Activated T-helper 17 cell treated with anti-CD3 and anti-CD28 coated beads, Interleukin-2, amount 50 U/mL, for 72 hours (primary cell): Measurements from ENCODE around the gene APOBEC2. TPM values are rescaled to one million over a fixed set of nuclear protein-coding genes. Genes with fewer than 3 reads are reported as not detected.

ENCODE experiments used
- ATAC-seq: fragments of 150-1000 bp; cut with Tn5 transposase; replicated peaks from 2 replicates; pipeline ENCODE4 v1.10.0; 2021; ENCODE audit warnings: mild to moderate bottlenecking, moderate library complexity
- H3K27ac Mint-ChIP-seq: one replicate; pipeline ENCODE4 v1.8.0; 2022; ENCODE audit warnings: mixed read lengths
- H3K27me3 Mint-ChIP-seq: one replicate; pipeline ENCODE4 v1.8.0; 2022; ENCODE audit warnings: mixed read lengths
- H3K36me3 Mint-ChIP-seq: one replicate; pipeline ENCODE4 v1.8.0; 2022; ENCODE audit warnings: low read depth, mild to moderate bottlenecking, mixed read lengths
- H3K4me1 Mint-ChIP-seq: one replicate; pipeline ENCODE4 v1.8.0; 2022; ENCODE audit warnings: mixed read lengths
- H3K4me3 Mint-ChIP-seq: one replicate; pipeline ENCODE4 v1.8.0; 2022; ENCODE audit warnings: mild to moderate bottlenecking, mixed read lengths
- H3K9me3 Mint-ChIP-seq: one replicate; pipeline ENCODE4 v1.8.0; 2022; ENCODE audit warnings: mixed read lengths
- total RNA-seq, 2 donors: library from RNA; stranded (reverse); gene quantifications; one replicate each; pipeline ENCODE4 v1.2.3, GENCODE V29; 2022

The APOBEC2 gene
- total RNA-seq, 2 donors from 2014 or later = not detected

DNA sequence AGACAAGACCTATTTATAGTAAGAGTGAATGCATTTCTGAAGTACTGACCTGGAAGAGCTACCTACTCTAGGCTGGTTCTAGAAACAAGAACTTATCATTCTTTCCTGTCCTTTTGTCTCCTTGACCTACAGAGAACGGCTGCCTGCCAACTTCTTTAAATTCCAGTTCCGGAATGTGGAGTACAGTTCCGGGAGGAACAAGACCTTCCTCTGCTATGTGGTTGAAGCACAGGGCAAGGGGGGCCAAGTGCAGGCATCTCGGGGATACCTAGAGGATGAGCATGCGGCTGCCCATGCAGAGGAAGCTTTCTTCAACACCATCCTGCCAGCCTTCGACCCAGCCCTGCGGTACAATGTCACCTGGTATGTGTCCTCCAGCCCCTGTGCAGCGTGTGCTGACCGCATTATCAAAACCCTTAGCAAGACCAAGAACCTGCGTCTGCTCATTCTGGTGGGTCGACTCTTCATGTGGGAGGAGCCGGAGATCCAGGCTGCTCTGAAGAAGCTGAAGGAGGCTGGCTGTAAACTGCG is 8.3 kb downstream of the APOBEC2 start:
- H3K4me1 Mint-ChIP-seq = no peaks in the 10 kb centered on the region
- ATAC-seq = no peak
- H3K27me3 Mint-ChIP-seq = no peaks in the 10 kb centered on the region
- peaks cover 80% of the 10 kb centered on the region for H3K36me3 Mint-ChIP-seq
- no peaks in the 10 kb centered on the region for H3K9me3 Mint-ChIP-seq
- no peak overlapping the region for H3K4me3 Mint-ChIP-seq
- no peak overlapping the region for H3K27ac Mint-ChIP-seq

DNA sequence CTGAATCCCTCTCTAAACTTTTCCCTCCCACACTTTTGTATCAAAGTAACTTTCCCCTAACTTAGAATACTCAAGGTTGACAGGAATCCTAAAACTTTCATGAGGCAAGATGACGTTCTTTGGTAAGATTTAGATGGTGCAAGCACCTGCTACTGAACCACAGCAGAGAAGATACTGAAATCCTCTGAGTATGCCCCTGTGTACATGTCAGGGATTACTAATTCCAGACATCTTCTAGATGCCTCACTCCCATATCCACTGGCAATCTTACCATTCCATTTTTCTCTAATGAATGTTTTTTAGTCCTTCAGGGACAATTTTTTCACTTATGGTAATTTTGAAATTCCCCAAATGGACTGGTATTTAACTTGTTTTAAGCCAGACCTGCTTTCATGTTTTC is 9.1 kb downstream of the APOBEC2 start:
- Mint-ChIP-seq H3K4me3 (no peak overlapping the region), H3K27me3 (no peaks in the 10 kb centered on the region), H3K9me3 (no peaks in the 10 kb centered on the region), H3K27ac (no peak overlapping the region), H3K36me3 (peaks cover 80% of the 10 kb centered on the region), H3K4me1 (peaks cover 6% of the 10 kb centered on the region)
- ATAC-seq = no peak

DNA sequence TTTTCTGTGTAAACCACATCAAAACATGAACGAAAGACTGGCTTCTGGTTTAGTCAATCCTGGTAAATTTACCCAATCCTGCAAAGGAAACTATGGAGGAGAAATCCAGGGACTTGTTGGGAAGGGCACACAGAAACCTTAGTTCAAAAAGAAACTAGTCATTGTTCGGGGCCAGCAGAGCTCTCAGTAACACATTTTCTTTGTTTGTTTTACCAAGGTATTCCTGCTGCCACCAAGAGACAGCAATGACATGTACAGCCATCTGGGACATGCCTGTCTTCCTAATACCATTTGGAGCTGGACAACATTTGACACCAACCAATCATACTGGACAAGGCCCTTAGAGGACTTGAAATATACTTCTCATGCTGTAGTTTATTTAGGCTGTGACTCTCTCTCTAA is 10.9 kb downstream of the APOBEC2 start:
- no peak overlapping the region for H3K27ac Mint-ChIP-seq

DNA sequence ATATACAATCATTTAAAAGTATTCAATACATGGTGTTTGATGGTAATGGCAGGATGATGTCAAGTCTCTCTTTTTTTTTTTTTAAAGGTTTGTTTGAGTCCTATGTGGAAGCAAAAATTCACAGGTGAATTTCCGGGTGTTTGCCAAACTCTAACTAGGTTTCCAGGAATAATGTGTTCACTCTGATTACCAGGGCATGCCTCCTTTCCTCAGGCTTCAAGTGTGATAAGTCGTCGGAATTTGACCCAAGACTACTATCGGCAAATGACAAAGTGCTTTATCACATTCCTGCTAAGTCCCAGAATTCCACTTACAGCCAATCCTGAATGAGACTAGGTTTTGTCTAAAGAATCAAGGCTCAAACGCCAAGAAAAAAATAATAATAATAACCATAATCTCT is 11.8 kb downstream of the APOBEC2 start:
- H3K27ac Mint-ChIP-seq = no peak overlapping the region
- H3K36me3 Mint-ChIP-seq = peaks cover 99% of the 10 kb centered on the region
- no peak overlapping the region for H3K4me3 Mint-ChIP-seq
- no peaks in the 10 kb centered on the region for H3K9me3 Mint-ChIP-seq
- ATAC-seq = no peak
- H3K27me3 Mint-ChIP-seq = no peaks in the 10 kb centered on the region
- H3K4me1 Mint-ChIP-seq = peaks cover 15% of the 10 kb centered on the region

More for the DNA sequence above, 10.9 kb downstream of the APOBEC2 start:
- no peak overlapping the region for H3K4me3 Mint-ChIP-seq
- H3K4me1 Mint-ChIP-seq = peaks cover 15% of the 10 kb centered on the region
- no peaks in the 10 kb centered on the region for H3K27me3 Mint-ChIP-seq
- no peaks in the 10 kb centered on the region for H3K9me3 Mint-ChIP-seq
- ATAC-seq = no peak
- H3K36me3 Mint-ChIP-seq = peaks cover 92% of the 10 kb centered on the region

DNA sequence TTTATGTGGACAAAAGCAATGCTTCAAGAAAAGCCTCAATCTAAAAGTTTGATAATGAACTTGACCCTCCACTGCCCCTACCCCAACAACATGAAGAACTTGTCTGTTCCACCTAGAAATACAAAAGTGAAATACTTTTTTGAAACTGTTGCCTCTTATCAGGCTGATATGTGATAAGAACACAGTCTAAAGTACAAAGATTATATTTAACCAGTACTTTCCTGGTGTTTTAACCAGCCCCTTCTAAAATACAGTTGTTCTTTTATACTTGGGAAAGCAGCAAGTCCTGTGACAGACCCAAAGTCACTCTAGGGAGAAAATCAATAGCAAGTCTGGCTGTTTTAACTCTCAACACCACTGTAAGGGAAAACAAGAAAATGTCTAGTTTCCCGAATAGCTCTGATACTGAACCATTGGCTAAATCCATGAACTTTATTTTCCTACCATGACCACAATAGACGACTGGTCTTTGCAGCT is 12.6 kb downstream of the APOBEC2 start:
- H3K9me3 Mint-ChIP-seq = no peaks in the 10 kb centered on the region
- H3K4me3 Mint-ChIP-seq = no peak overlapping the region
- H3K4me1 Mint-ChIP-seq = peaks cover 17% of the 10 kb centered on the region
- no peaks in the 10 kb centered on the region for H3K27me3 Mint-ChIP-seq
- ATAC-seq = no peak
- H3K36me3 Mint-ChIP-seq = peaks cover 99% of the 10 kb centered on the region
- H3K27ac Mint-ChIP-seq = no peak overlapping the region

DNA sequence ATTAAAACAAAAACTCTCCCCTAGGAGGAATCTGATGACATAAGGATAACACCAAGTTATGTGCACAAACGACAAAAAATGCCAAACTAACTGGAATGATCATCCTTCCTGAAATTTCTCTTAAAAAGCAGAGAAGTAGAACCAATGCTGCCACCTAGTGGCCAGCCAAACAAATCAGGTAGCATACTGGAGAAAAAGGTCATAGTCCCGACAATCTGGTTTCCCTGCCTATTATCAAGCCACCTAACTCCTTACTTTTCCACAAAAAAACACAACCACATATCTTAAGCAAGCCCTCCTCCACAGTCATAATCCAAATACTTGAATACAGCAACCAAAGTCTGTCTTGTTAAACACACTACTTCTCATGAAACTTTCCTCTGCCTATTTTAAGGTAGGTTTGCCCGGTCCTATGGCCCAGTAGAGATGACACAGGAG is 13.9 kb downstream of the APOBEC2 start:
- H3K9me3 Mint-ChIP-seq = no peaks in the 10 kb centered on the region
- H3K4me1 Mint-ChIP-seq = peaks cover 20% of the 10 kb centered on the region
- no peak overlapping the region for H3K4me3 Mint-ChIP-seq
- no peaks in the 10 kb centered on the region for H3K27me3 Mint-ChIP-seq
- ATAC-seq = no peak
- H3K27ac Mint-ChIP-seq = peak overlapping the region; percentile 26
- H3K36me3 Mint-ChIP-seq = peaks cover 99% of the 10 kb centered on the region

DNA sequence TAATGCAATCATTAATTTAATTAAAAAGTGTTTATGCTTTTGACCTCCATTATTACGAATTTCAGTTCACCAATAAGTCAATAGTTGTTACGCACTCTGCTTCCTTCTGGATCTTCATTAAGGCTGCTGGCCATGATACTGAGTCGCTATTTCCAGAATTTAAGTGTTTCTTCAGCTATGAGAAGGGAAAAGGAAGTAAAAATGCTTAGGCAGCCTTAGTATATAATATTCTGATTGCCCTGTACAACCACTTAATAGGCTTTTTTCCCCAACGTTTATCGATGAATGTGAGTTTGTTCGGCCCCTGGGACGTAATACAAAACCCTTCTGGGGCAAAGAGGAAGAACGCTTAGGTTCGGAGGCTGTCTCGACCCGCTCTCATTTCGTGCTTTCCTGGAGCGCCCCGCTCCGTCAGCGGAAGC is 18.5 kb downstream of the APOBEC2 start:
- Mint-ChIP-seq H3K27me3 (no peaks in the 10 kb centered on the region), H3K36me3 (peaks cover 91% of the 10 kb centered on the region), H3K27ac (peak overlapping the region; percentile 97), H3K9me3 (no peaks in the 10 kb centered on the region), H3K4me1 (peaks cover 41% of the 10 kb centered on the region), H3K4me3 (peak overlapping the region; percentile 88)
- ATAC-seq = no peak

DNA sequence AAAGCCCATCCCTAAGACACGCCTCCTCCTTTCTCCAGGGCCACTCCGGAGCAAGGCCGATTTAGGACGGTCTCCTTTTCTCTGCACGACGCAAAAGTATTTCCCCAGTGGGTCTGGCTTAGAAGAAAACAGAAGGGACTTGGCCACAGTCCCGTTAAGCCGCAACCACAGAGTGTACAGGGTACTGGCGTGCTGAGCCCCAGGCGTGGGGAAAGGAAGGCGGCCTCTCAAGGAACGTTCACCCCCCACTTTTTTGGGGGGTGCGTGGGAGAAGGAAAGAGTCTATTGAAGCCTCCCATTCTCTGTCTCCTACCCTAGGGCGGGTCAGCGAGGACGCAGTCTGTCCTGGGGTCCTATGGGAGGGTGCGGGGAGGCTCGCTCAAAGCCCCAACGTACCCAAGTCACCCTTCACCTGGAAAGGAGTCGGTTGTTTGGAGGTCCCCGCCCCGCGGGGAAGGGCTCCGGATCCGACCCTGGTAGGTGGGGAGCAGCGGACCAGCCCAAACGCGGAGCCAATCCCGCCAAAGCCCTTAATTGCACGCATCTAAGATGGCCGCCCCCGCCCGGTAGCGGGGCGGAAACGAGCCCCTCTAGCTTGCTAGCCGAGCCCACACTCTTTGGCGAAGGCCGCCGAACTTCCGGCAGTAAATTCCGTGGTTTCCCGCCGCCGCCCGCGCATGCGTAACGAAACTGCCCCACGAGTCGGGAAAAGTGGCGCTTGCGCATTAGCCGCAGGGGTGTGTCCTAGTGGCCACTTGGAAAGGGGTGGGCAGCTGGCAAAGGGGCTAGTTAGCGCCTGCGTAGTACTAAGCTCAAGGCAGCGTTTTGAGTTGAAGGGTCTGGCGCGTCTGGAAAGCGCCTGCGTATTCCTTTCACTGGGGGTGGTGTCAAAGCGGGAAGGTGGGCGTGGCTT is 19.2 kb downstream of the APOBEC2 start, which contains the start of gene OARD1:
TSS of gene OARD1 (minus strand) at position 434 of the 913 bp plus-strand sequence. CDS start 722 bp downstream, outside the sequence.
- Mint-ChIP-seq H3K9me3 (no peaks in the 10 kb centered on the region), H3K4me1 (peaks cover 36% of the 10 kb centered on the region), H3K36me3 (peaks cover 85% of the 10 kb centered on the region), H3K27me3 (no peaks in the 10 kb centered on the region), H3K4me3 (peak within 1 kb of the TSS; percentile 88), H3K27ac (peak within 1 kb of the TSS; percentile 97)
- ATAC-seq = peak; percentile 75

DNA sequence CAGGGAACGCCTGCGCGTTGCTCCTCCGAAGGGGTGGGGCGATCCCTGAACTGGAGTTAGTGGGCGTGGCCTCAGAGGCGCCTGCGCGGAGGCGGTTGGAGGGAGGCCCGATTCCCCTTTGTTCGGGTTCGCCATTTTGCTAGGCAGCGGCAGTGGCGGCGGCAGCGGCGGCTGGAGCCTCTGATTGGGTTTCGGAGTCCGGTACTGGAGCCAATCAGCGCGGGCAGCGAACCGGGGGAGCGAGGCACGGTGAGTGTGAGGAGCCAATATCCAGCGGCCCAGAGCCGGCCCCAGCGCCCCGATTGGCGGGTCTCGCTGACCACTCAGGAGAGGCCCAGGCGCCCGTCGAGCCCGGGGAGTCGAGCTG is 19.8 kb downstream of the APOBEC2 start, which contains the start of gene NFYA:
TSS of gene NFYA (plus strand) at position 139 of the 367 bp plus-strand sequence. CDS start 6,116 bp downstream, outside the sequence.
- peak; percentile 80 for ATAC-seq
- Mint-ChIP-seq H3K27me3 (no peaks in the 10 kb centered on the region), H3K4me1 (peaks cover 33% of the 10 kb centered on the region), H3K9me3 (no peaks in the 10 kb centered on the region), H3K27ac (peak within 1 kb of the TSS; percentile 97), H3K36me3 (peaks cover 78% of the 10 kb centered on the region), H3K4me3 (peak within 1 kb of the TSS; percentile 88)

DNA sequence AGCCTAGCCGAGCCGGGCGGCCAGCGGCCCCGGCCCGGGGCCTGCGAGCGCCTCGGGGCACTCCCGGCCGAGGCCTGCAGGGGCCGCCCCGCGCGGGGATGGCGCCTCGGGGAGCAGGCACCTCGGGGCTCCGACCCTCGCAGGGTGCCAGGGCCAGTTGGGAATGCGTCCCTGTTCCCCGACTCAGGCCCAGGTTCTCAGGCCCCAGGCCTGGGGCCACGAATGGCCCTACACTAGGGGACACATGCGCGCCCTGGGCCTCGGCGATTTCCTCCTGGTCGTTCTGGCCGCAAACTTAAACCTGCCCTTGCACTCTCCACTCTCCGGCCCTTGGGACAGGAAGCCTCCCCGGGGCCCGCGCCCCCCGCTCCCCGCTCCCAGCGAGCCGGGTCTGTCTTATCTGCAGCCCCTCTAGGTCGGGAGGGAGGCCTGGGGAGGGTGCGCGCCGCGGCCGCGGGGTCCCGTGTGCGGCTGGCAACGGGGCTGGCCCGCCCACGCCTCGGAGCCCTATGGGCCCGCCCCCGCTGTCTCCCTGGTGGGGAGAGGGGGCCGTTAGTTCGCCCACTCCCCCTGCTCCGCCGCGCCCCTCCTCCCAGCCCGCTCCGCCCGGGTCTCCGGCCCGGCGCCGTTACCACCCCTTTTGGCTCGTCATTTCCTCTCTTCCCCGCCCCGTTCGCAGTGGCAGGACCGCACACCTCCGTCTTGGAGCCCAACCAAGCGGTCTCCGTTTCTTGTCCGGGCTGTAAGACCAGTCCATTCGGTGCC is 20.4 kb downstream of the APOBEC2 start:
- Mint-ChIP-seq H3K4me3 (peak overlapping the region; percentile 88), H3K9me3 (no peaks in the 10 kb centered on the region), H3K36me3 (peaks cover 78% of the 10 kb centered on the region), H3K27ac (peak overlapping the region; percentile 97), H3K27me3 (no peaks in the 10 kb centered on the region), H3K4me1 (peaks cover 28% of the 10 kb centered on the region)
- peak; percentile 26 for ATAC-seq

DNA sequence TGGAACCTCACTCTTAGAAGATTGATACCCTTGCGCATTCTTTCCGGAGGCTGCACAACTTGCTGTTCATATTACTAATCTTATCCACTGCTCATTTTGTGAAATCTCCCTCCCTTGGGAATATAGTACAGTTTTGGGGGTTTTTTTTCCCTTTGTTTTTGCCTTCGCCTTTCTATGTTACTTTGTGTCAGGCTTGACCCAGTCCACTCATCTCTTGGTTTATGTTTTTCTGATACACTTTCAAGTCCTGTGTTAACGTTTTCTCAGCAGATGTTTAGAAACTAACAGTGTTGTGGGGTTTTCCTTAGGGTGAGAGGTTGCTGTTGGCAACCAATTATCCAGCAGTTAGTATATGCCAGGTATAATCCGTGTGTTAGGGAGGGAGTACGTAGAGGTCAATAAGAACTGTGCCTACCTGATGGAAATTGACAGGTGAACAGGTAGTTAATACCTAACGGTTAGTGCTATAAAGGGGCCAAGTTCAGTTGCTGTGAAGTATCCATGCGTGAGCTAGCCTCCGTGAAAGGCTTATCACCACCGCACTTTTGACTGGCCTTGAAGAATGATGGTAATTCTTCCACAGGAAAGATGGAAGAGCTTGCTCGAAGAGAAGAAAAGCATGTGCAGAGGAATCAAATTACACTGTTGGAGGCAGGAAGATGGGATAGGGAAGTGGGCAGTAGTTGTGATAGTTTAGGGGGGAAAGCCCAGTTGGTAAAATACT is 21.1 kb downstream of the APOBEC2 start:
- Mint-ChIP-seq H3K4me3 (peak overlapping the region; percentile 88), H3K27ac (peak overlapping the region; percentile 92), H3K4me1 (peaks cover 28% of the 10 kb centered on the region), H3K9me3 (no peaks in the 10 kb centered on the region), H3K27me3 (no peaks in the 10 kb centered on the region), H3K36me3 (peaks cover 78% of the 10 kb centered on the region)
- no peak for ATAC-seq

DNA sequence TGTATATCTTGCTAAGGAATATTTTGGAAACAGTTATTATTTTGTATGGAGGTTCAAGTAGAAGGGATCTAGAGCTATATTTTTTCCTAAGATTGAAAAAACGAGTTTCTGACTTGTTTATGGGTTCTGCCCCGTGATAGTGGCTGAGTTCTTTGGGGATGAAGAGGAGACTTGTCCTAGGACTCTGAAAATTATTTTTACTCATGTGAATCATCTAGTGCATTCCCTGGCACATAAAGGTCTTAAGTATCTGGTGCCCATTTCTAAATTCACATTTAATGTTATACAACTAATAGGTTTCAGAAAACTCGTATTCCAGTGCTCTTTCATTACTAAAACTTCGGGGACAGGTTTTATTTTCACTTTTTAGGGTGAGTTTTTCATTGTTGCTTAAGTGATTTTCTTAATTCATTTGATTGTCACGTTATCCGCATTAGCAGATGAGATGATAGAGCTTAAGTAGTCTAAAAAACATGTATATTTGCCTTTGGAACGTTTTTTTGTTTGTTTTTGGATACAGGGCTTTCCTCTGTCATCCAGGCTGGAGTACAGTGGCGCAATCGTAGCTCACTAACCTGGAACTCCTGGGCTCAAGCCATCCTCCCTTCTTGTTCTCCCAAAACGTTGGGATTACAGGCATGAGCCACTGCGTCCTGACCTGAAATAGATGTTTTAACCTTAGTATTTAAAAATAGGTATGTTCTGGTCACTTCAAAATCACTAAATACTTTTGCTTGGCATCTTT is 21.9 kb downstream of the APOBEC2 start:
- Mint-ChIP-seq H3K36me3 (peaks cover 78% of the 10 kb centered on the region), H3K4me3 (peak overlapping the region; percentile 88), H3K27me3 (no peaks in the 10 kb centered on the region), H3K9me3 (no peaks in the 10 kb centered on the region), H3K4me1 (peaks cover 28% of the 10 kb centered on the region), H3K27ac (peak overlapping the region; percentile 92)
- ATAC-seq = no peak
